HL-60/S4 treated with retinoic acid at 250 ng/mL for 4 days and 3 days (cell line): ENCODE results near the gene FDXR.
"Not testable (repeated sequence)": the region's sequence is repeated elsewhere in the genome, so short reads cannot be mapped to it uniquely, and the experiment has no call there.

Experiments
- in situ Hi-C: fragments of 300-500 bp; cut with MboI; formaldehyde crosslinking; loops from 2 replicates; pipeline ENCODE4 v1.7.0; 2022; ENCODE audit warnings: low sequenced_read_pairs

Gene FDXR

GRCh38 chr17:74872313-74873036 is at the start of gene FDXR:
Gene FDXR, minus strand, starts transcription at chr17:74872994. Its CDS starts 50 bp downstream, at chr17:74872944.
- in situ Hi-C loops, result no loop called here

- in situ Hi-C loops, result no loop called here
These were observed 49.4 kb upstream of the FDXR start for GRCh38 chr17:74922172-74922571.

GRCh38 chr17:74921769-74922168 is 49.0 kb upstream of the FDXR start:
- in situ Hi-C loops, result no loop called here

- in situ Hi-C loops, result no loop called here
These were observed 48.4 kb upstream of the FDXR start for GRCh38 chr17:74921026-74921681.

GRCh38 chr17:74920642-74921025 is 47.8 kb upstream of the FDXR start:
- in situ Hi-C loops, result no loop called here

GRCh38 chr17:74920306-74920620 is 47.5 kb upstream of the FDXR start:
- in situ Hi-C loops, result no loop called here

- in situ Hi-C loops, result no loop called here
These were observed 46.9 kb upstream of the FDXR start for GRCh38 chr17:74919440-74920305.

GRCh38 chr17:74918906-74919305 is 46.1 kb upstream of the FDXR start:
- in situ Hi-C loops, result no loop called here

GRCh38 chr17:74917430-74917829 is 44.6 kb upstream of the FDXR start:
- in situ Hi-C loops, result no loop called here

- in situ Hi-C loops, result no loop called here
These were observed 44.0 kb upstream of the FDXR start for GRCh38 chr17:74916851-74917199.

GRCh38 chr17:74916136-74916850 is 43.5 kb upstream of the FDXR start:
- in situ Hi-C loops, result no loop called here

GRCh38 chr17:74911423-74911822 is 38.6 kb upstream of the FDXR start:
- in situ Hi-C loops, result not testable (repeated sequence)

GRCh38 chr17:74909097-74909496 is 36.3 kb upstream of the FDXR start:
- in situ Hi-C loops, result not testable (repeated sequence)

- in situ Hi-C loops, result no loop called here
These were observed 34.2 kb upstream of the FDXR start for GRCh38 chr17:74907012-74907411.

- in situ Hi-C loops, result not testable (repeated sequence)
These were observed 33.5 kb upstream of the FDXR start for GRCh38 chr17:74906214-74906793.

GRCh38 chr17:74904687-74905409 is 32.1 kb upstream of the FDXR start:
- in situ Hi-C loops, result no loop called here

GRCh38 chr17:74903671-74904070 is 30.9 kb upstream of the FDXR start:
- in situ Hi-C loops, result no loop called here

- in situ Hi-C loops, result no loop called here
These were observed 30.2 kb upstream of the FDXR start for GRCh38 chr17:74903034-74903433.

GRCh38 chr17:74901353-74902135 is 28.8 kb upstream of the FDXR start:
- in situ Hi-C loops, result no loop called here
